HG03139 (cell line): ENCODE results near the gene PDLIM5.
"Not testable (repeated sequence)": the region's sequence is repeated elsewhere in the genome, so short reads cannot be mapped to it uniquely, and the experiment has no call there.

ENCODE experiments used
- ATAC-seq: cut with Tn5 transposase; IDR thresholded peaks from one replicate; pipeline ENCODE4 v1.9.1; 2021; ENCODE audit not compliant: unreplicated experiment

Gene PDLIM5

DNA sequence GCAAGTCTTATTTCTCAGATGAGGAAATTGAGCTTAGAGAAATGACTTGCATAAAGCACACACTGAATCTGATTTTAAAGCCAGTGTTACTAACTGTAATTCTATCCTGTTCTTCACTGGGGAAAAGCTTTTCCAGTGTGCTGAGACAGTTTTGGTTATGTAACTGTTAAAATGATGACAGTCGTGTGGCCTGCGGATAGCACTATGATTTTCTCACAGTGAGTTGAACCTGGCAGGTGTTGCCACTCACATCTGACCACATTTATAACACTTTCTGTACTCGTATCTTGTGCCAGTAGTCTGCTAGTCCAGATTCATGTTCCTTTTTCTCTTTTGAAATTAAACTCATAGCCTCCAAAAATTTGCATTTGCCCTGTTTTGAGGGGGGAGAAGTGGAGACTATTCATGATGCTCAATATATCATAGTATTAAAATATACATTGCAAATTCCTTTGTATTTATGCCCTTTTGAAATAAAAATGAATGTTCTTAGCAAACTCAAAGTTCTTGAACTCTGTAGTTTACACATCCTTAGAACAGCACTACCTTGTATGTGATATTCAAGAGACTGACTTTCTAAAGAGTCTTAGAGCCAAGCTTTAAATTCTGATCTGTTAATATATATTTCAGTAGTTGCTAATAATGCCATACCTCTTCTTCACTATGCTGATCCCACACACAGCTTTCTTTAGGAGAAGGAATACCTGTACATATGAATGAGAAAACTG, 132.3 kb downstream of the PDLIM5 start:
- no peak for ATAC-seq

DNA sequence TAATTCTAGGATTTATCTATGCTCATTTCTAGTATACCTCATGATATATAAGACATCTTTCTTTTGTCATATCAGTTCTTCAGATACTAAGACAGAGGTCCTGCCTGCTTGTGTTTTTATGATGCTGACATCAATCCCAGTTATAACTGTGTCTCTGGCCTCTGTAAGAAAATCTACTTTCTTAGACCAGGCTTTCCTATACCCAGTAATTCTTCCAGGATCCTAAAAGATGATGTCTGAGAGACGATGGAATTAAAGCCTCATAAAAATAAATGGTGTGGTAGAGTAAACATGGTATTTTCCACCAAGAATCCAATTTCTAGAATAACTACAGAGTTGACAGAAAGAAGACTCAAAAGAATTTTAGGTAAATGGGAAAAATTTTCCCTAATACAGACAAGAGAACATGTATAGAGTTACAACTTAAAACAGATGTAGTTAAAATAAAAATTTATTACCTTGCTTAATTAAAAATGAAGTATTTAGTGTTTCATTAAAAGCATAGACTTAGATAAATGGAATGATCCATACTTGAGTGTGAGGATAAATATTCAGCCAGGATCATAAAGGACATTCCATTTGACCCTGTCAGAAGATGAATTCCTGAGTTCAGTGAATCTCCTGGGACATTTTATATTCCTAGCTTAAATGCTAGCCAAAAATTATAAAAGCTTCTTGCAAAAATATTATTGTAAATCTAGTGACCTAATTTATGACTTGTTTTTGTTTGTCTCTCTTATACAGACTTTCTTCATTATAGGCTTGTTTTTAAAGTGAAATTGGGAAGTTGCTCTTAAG, 137.4 kb downstream of the PDLIM5 start:
- no peak for ATAC-seq

DNA sequence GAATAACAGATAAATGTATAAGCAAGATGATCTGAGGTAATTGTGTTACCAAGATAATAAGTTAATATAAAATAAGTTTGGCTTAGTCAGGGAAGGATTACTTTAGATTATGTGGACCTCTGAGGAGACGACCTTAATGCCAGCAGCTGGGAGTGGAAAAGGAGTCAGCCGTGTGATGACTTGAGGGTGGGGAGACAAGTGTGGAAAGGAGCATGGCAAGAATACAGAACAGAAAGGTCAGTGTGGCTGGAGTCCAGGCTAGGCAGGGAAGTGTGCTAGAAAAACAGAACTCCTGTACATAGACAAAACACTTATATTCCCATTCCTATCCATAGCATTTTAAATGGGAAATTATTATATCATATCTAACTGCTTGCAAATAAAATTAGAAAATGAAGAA, 138.8 kb downstream of the PDLIM5 start:
- no peak for ATAC-seq

DNA sequence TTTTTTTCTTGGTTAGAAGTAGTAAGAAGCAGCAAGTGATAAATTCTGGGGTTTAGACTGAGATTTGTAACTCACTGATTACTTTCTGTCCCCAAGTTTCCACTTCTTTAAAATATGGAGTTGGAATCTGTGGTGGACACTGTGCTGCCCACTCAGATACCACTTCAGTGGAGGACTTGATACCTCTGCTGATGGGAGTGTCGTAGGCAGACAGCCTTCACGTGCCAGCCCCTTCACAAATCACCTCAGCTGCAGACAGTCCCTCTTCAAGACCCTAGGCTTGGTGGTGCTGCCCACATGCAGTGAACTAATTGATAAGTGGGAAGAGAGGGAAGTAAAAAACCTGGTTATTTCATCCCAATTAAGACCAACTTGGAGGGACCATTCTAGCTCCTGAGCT, 139.5 kb downstream of the PDLIM5 start:
- ATAC-seq: no peak

DNA sequence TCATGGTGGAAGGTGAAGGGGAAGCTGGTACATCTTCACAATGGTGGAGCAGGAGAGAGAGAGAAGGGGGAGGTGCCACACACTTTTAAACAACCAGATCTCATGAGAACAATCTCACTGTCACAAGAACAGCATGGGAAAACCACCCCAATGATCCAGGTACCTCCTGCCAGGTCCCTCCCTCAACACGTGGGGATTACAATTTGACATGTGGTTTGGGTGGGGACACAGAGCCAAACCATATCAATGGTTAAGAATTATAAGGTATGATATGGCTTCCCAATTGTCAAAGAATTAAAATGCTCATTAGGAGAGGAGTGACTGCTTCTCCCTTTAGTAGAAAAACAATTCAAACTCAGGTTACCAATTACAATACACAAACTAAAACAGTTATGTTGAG, 143.3 kb downstream of the PDLIM5 start:
- ATAC-seq: no peak

DNA sequence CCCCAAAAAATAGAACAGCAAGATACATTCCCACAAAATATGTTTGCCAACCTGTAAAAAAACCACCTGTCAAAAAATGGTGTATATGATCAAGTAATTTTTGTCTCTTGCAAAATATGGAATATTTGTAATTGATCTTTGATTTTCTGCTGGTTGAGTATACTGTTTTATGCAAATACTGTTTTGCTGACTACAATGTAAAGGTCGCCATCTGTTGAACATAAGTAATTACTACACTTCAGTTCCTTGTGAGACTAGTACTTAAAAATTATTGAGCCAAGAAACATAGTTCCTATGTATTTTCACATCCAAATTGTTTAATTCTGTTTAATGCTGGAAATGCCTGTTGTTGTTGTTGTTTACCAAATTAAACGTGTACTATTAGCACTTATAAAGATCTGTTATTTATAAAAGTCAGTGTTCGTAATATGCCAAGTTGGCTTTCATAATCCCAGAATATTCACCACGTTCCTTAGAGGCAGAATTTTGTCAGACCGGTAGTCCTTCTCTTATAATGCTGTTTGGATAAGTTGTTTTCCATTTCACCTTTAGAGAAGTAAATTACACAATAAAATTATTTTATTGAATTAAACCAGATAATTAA, 144.2 kb downstream of the PDLIM5 start:
- peak; percentile 95 for ATAC-seq

DNA sequence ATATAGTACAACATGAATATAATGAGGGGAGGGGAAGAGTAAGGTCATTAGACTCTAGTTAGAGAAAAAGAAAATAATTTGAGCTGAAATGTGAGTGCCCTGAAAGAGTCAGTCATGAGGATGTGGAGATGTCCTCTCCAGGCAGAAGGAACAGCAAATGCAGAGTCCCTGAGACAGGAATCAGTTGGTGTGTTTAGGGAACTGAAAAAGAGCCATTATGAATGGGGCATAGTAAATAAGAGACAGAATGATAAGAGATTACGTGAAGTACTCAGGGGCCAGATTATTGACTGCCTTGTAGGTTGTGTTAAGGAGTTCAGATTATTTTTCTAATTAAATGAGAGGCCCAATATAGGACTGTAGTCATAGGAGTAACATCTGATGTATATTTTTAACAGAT, 147.0 kb downstream of the PDLIM5 start:
- ATAC-seq: no peak

DNA sequence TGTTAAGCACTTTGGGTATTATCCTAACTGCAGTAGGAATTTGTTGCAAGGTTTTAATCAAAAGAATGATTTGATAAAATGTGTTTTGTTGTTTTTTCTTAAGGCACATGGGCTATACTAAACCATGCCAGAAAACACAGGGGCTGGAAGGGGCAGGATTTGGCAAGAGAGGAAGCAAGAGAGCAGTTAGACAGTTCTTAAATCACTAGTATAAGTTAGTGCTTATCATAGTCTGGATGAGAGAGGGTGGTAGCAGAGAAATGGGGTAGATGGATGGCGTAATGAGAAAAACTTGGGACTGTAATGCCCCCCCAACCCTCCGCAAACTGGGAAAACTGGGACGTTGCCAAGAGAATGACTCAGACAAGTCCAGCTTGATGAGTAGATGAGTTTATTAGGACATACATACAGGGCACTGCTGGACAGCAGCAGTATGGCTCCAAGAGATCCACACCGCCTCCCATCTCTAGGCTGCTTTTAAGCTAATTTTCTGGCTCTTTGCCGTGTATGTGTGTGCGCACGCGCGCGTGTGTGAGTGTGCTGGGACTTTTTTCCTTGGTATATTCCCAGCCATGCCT, 151.5 kb downstream of the PDLIM5 start:
- no peak for ATAC-seq

DNA sequence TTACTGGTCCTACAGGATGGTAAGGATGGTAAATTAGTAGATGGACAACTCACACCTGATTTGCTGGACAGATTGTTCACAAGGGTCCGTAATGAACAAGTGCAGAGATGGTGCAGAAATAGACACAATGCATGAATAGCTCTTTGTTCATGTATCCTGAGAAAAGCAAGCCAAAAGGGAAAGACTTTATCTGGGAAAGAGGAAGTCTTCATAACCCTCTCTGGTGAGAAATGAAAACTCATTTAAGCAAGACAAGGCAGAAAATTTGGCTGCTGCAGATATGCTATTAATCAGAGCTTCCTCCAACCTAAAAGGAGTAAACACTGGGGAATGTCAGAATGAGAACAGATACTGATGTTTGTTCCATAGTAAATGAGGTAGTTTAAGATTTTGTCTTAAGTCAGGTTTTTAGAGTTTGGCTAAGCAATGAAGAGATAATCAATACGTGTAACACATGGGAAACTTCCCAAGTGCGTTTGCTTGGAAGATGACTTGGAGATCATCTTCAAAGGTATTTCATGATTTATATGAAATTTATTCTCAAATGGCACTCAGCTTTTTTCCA, 153.6 kb downstream of the PDLIM5 start:
- ATAC-seq: no peak

DNA sequence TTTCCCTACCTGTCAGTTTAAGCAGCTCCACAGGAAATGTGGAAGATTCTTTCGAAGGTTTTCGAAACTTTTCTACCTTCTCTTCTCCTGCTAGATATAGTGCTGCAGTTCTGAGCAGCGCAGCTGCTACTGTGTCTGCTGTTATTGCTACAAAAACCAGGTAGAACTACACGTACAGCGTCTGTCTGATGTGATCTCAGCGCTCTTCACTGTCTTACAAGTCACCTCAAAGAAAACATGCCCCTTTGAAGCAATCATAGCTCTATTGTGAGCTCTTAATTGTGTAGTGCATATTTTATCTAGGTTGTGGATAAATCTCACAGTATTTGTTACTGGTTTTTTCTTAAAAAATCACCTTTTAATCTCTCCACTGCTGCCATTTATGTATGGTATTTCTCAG, 158.4 kb downstream of the PDLIM5 start:
- no peak for ATAC-seq

DNA sequence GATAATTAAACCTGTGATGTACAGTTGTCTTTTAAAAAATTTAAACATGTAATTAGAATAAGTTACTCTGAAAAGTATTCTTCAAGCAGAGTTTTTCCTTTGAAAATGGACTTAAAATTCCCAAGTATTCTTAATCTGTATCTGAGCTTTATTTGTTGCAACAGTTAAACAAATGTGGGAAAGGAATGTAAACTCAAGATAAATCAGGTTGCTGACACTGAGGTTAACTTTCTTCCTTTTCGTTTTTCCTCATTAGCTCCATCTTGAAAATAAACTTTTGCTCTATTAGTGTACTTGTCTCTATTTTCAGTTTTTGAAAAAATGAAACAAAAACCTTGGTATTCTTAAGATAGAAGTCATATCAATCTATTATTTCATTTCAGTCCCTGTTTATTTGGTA, 161.5 kb downstream of the PDLIM5 start:
- no peak for ATAC-seq

DNA sequence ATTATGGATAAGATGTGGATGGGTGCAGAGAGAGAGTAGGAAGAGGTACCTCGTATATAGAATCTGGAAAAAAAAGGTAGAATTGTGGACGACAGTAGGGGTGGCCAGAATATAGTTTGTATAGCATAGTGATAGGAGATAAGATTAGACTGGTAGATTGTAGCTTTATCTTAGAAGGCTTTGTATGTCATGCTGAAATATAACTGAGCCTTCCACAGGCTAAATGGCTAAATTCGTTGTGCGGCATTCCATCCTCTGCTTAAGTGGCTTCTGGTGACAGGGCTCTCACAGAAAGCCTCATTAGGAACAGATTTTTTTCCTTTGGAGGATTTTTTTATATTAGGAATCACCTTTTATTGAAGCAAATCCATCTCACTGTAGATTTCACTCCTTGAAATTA, 163.7 kb downstream of the PDLIM5 start:
- ATAC-seq: no peak

DNA sequence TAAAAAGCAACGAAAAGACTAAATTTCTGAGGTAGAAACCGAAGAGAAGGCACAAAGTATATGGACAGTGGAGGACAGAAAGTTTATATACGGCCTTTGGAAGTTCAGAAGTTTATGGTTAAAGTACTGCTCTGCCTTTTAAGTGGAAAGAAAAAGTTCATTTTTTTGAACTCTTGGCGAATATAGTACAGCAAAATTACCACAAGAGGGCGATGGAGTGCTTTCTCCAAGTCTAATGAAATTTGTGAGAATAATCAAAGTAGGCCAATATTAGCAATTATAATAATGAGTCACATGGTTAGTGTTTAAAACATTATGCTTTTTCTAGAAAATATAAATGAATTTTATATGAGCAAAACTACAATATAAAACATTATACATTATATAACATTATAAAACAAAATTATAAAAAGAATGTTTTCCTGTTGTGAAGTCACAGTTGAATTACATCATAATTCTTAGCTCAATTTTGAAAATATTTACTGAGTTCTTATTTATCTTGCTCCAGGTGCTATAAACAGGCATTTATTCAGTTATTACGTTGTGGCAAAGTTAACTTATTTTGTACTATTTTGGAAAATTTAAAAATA, 169.8 kb downstream of the PDLIM5 start:
- ATAC-seq: no peak

DNA sequence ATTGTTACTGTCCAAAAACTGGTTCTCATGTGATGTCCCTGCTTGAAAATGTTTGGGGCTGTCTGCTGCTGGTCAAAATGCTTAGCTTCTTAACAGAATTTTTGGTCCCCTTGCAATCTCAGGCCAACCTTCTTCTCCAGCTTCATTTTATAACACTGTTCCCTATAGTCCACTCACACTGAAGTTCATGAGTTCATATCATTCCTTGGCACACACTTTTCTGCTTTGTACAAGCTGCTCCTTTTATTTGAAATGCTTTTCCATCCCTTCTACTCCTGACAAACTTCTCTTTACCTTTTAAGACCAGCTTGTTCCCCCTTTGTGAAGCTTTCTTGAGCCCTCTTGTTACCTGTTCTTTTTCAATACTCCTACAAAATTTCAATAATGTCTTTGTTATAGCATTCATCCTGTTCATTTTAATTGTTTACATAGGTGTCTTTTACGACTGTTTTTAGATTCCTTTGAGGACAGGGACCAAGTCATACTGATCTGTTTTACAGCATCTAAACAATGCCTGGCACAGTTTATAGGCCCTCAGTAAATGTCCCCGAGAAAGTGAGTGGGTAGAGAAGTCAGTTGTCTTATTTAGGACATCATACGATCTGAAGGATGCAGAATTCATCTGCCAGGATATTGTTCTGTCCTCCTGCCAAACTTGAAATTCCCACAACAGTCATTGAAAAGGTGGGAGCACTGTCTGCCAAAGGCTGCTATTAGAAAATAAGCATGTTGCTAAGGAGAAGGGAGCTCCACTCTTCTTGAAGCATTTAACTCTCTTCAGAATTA, 171.6 kb downstream of the PDLIM5 start:
- ATAC-seq: no peak

DNA sequence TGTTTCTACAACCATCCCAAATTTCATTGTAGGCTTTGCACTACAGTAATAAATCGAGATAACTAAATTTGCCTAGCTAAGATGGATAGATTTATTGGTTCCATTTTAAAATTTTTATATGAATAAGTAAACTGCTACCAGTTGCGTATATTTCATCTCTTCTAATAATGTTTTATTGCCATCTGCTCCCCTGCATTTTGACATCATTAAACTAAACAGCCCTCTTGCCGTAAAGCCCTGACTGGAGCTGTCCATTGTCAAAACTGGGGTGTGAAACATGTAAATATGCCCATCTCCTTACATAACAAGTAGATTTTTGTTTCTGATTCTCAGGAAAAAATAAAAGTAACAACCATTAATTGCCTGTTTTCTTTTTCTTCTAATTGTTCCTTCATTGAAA, 175.2 kb downstream of the PDLIM5 start:
- no peak for ATAC-seq

DNA sequence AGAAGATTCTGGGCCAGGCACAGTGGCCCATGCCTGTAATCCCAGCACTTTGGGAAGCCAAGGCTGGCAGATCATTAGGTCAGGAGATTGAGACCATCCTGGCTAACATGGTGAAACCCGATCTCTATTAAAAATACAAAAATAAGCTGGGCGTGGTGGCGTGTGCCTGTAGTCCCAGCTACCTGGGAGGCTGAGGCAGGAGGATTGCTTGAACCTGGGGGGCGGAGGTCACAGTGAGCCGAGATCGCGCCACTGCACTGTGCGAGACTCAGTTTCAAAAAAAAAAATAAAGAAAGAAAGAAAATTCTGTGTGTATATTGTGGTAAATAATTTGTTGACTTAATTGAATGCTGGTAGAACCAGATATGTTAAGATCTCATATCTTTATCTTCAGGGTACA, 177.3 kb downstream of the PDLIM5 start:
- not testable (repeated sequence) for ATAC-seq

DNA sequence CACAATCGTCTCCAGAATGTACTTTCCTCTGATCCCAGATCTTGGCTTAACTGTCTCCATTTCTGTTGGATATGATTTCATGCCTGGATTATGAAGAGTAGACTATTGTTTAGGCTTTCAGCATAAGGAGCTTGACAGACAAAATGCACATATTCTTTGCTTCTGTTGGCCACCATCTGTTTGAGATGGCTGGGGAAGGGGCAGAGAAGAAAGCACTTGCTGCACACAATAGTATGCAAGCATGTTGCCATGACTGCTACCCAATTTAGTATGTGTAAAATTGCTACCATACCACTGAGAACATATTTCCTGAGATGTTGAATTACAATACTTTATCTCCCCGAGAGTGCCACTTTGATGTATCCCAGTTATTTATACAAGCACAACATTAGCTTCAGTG, 178.1 kb downstream of the PDLIM5 start:
- no peak for ATAC-seq

DNA sequence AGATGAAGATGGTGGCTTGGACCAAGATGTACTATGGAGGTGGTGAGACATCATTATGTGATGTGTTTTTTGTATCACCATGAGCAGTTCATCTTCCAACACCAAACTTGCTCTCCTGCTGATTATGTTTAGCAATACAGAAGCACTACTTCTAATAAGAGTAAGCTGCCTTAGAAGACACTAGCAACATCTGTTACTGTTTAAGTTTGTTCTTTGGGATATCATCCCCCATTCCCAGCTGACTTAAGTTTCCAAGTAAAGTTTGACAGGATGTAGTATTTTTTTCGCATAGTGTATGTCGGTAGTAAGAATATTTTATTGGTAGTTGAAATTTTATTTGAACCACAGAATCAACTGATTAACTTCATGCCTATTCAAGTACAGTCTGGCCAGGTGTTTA, 182.5 kb downstream of the PDLIM5 start:
- no peak for ATAC-seq

DNA sequence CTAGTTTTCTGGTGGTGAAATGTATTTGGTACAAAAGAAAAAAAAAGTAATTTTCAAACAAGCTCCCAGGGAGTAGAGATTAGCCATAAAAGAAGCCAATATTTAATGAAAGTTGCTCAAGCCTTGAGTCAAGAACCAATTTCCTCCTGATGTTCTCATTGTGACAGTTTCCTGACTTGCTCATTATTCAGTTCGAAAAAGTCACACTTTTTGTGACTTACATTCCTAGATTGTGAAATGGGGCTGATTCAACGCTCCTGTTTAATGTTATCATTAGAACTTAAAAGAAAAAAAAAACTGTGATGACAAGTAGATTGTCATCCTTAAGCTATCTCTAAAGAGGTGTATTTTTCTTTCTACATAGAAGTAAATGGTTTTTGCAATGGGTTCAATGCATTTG, 183.4 kb downstream of the PDLIM5 start:
- no peak for ATAC-seq

DNA sequence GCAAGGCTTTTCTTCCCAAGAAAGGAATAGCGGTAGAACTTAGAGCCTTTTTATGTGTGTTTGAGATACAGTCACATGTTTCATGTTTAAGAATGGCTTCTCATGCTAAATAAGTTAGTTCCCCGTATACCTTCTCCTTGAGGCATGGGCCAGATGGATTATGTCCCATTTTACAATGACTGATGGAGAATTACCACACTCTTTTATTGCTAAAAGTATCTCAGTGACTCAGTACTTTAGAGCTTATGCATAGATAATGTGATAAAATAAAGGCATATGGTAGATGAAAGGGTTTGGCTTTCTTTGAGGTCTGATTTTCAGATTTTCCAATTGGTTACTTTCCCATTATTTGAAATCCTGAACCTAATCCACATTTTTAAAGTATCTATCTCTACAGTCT, 184.3 kb downstream of the PDLIM5 start:
- no peak for ATAC-seq
